Neural cell (in vitro differentiated cells): Measurements from ENCODE around the gene HOXC5. TPM values are rescaled to one million over a fixed set of nuclear protein-coding genes. Genes with fewer than 3 reads are reported as not detected.
A peak's percentile ranks its signal among the peaks of the same experiment; 100 is the strongest.

Experiments
- H2AFZ ChIP-seq: fragments of 200-600, 300-800 bp; sonication (generic), shearing (Covaris generic); 2 replicates; pipeline ENCODE4 v1.6.0; 2014; ENCODE audit warnings: low read depth, mild to moderate bottlenecking, antibody characterized with exemption, low read length, moderate library complexity
- H3F3A ChIP-seq: fragments of 200-600 bp; shearing (Covaris generic); 2 replicates; pipeline ENCODE4 v1.6.1; 2016; ENCODE audit warnings: mild to moderate bottlenecking, moderate library complexity, mixed read lengths, antibody characterized with exemption, low read length; ENCODE audit not compliant: insufficient read depth, poor library complexity, severe bottlenecking
- H3K27ac ChIP-seq: fragments of 200-600, 300-800 bp; sonication (generic), shearing (Covaris generic); 2 replicates; pipeline ENCODE4 v1.5.1; 2014; ENCODE audit warnings: mild to moderate bottlenecking, low read length, moderate library complexity
- H3K27me3 ChIP-seq: fragments of 300-800, 200-600 bp; sonication (generic), shearing (Covaris generic); 2 replicates; pipeline ENCODE4 v1.6.0; 2014; ENCODE audit warnings: mild to moderate bottlenecking, low read depth, low read length, moderate library complexity; ENCODE audit not compliant: insufficient read depth
- H3K36me3 ChIP-seq: fragments of 300-800, 200-600 bp; sonication (generic), shearing (Covaris generic); 2 replicates; pipeline ENCODE4 v1.5.1; 2014; ENCODE audit warnings: mild to moderate bottlenecking, antibody characterized with exemption, low read length, moderate library complexity; ENCODE audit not compliant: insufficient read depth
- H3K4me2 ChIP-seq: fragments of 300-800, 200-600 bp; sonication (generic), shearing (Covaris generic); 2 replicates; pipeline ENCODE4 v1.6.0; 2014; ENCODE audit warnings: mild to moderate bottlenecking, low read length
- H3K4me3 ChIP-seq: fragments of 300-800, 200-600 bp; sonication (generic), shearing (Covaris generic); 2 replicates; pipeline ENCODE4 v1.5.1; 2014; ENCODE audit warnings: mild to moderate bottlenecking, low read length, moderate library complexity
- H3K79me2 ChIP-seq: fragments of 200-600 bp; shearing (Covaris generic); replicated peaks from 2 replicates; pipeline ENCODE4 v1.6.0; 2014; ENCODE audit warnings: mild to moderate bottlenecking, low read length, moderate library complexity; ENCODE audit not compliant: insufficient read depth
- H3K9ac ChIP-seq: fragments of 300-800, 200-600 bp; sonication (generic), shearing (Covaris generic); 2 replicates; pipeline ENCODE4 v1.6.1; 2016; ENCODE audit warnings: mild to moderate bottlenecking, low read length, mixed read lengths
- H3K9me2 ChIP-seq: fragments of 200-600 bp; shearing (Covaris generic); 2 replicates; pipeline ENCODE4 v1.6.1; 2016; ENCODE audit warnings: mild to moderate bottlenecking, low read length, mixed read lengths; ENCODE audit not compliant: insufficient read depth
- H3K9me3 ChIP-seq: fragments of 200-600, 300-800 bp; sonication (generic), shearing (Covaris generic); 2 replicates; pipeline ENCODE4 v1.6.1; 2016; ENCODE audit warnings: mild to moderate bottlenecking, mixed run types, low read length, moderate library complexity, mixed read lengths
- H4K20me1 ChIP-seq: fragments of 200-600 bp; shearing (Covaris generic); 2 replicates; pipeline ENCODE4 v1.6.1; 2016; ENCODE audit warnings: mild to moderate bottlenecking, mixed run types; ENCODE audit not compliant: insufficient read depth
- EP300 ChIP-seq: fragments of 450-650 bp; conservative IDR thresholded peaks from 2 replicates; pipeline ENCODE4 v1.6.1; 2014; ENCODE audit warnings: antibody characterized with exemption, mild to moderate bottlenecking, moderate library complexity; ENCODE audit not compliant: poor library complexity, severe bottlenecking
- EZH2 ChIP-seq: fragments of 200-600, 300-800 bp; shearing (Covaris generic), sonication (generic); IDR thresholded peaks from 2 replicates; pipeline ENCODE4 v1.6.1; 2014; ENCODE audit warnings: antibody characterized with exemption, low read length, borderline replicate concordance, mild to moderate bottlenecking; ENCODE audit not compliant: insufficient read depth, poor library complexity, severe bottlenecking
- MXI1 ChIP-seq: fragments of 450-650 bp; conservative IDR thresholded peaks from 2 replicates; pipeline ENCODE4 v1.6.1; 2014; ENCODE audit warnings: antibody characterized with exemption, mild to moderate bottlenecking; ENCODE audit not compliant: poor library complexity, severe bottlenecking
- POLR2AphosphoS5 ChIP-seq: IDR thresholded peaks from 2 replicates; pipeline ENCODE4 v1.6.1; 2012
- RAD21 ChIP-seq: fragments of 450-650 bp; conservative IDR thresholded peaks from 2 replicates; pipeline ENCODE4 v1.6.1; 2014; ENCODE audit warnings: antibody characterized with exemption, mild to moderate bottlenecking, moderate library complexity
- SMC3 ChIP-seq: fragments of 450-650 bp; conservative IDR thresholded peaks from 2 replicates; pipeline ENCODE4 v1.6.1; 2014; ENCODE audit warnings: antibody characterized with exemption, mild to moderate bottlenecking, moderate library complexity; ENCODE audit not compliant: poor library complexity
- TAF1 ChIP-seq: IDR thresholded peaks from 2 replicates; pipeline ENCODE4 v1.6.1; 2012; ENCODE audit warnings: low read depth
- polyA plus RNA-seq: library from polyadenylated mRNA; depleted of rRNA; stranded (reverse); fragments of >200 nt; gene quantifications from 2 replicates; pipeline ENCODE4 v1.2.3, GENCODE V29; 2014
- TF ChIP-seq, protein P1 (sequence below): fragments of 450-650 bp; IDR thresholded peaks from 2 replicates; pipeline ENCODE4 v1.5.1; 2014; ENCODE audit warnings: antibody characterized with exemption, mild to moderate bottlenecking, moderate library complexity; ENCODE audit not compliant: poor library complexity, severe bottlenecking
- TF ChIP-seq, protein P2 (sequence below): IDR thresholded peaks from 2 replicates; pipeline ENCODE4 v1.6.1; 2012; ENCODE audit warnings: borderline replicate concordance

Gene HOXC5
- polyA plus RNA-seq, 1 donor from 2014 or later: not detected

DNA sequence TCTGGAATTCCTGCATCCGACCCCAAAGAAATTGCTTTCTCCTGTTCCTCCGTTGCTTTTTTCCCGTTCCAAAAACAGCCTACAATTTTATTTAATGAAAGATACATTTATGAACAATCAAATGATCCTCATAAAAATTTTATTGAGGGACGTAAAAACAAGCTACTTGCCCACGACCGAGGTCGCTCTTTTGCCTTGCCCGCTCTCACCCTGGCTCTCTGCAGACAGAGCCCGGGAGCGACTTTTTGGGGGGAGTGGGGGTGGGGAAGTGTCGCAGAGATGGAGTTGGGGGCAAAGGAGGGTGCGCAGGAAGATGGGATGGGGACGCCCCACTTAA is 34.0 kb upstream of the HOXC5 start:
- Histone ChIP-seq H3K79me2 (no peaks in the 10 kb centered on the region), H3K27ac (no peak overlapping the region), H3K9ac (no peak overlapping the region), H3K4me2 (no peak overlapping the region), H3K4me3 (no peak overlapping the region), H3K9me2 (no peaks in the 10 kb centered on the region), H3F3A (no peaks in the 10 kb centered on the region), H4K20me1 (no peaks in the 10 kb centered on the region), H2AFZ (no peak overlapping the region), H3K9me3 (no peaks in the 10 kb centered on the region), H3K27me3 (peaks cover 100% of the 10 kb centered on the region), H3K36me3 (no peaks in the 10 kb centered on the region)
- TF ChIP-seq SMC3 (no peak), MXI1 (no peak), EZH2 (no peak), POLR2AphosphoS5 (no peak), RAD21 (no peak), EP300 (no peak), TAF1 (no peak)
- TF ChIP-seq, protein P1, sequence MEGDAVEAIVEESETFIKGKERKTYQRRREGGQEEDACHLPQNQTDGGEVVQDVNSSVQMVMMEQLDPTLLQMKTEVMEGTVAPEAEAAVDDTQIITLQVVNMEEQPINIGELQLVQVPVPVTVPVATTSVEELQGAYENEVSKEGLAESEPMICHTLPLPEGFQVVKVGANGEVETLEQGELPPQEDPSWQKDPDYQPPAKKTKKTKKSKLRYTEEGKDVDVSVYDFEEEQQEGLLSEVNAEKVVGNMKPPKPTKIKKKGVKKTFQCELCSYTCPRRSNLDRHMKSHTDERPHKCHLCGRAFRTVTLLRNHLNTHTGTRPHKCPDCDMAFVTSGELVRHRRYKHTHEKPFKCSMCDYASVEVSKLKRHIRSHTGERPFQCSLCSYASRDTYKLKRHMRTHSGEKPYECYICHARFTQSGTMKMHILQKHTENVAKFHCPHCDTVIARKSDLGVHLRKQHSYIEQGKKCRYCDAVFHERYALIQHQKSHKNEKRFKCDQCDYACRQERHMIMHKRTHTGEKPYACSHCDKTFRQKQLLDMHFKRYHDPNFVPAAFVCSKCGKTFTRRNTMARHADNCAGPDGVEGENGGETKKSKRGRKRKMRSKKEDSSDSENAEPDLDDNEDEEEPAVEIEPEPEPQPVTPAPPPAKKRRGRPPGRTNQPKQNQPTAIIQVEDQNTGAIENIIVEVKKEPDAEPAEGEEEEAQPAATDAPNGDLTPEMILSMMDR: no peak
- TF ChIP-seq, protein P2, sequence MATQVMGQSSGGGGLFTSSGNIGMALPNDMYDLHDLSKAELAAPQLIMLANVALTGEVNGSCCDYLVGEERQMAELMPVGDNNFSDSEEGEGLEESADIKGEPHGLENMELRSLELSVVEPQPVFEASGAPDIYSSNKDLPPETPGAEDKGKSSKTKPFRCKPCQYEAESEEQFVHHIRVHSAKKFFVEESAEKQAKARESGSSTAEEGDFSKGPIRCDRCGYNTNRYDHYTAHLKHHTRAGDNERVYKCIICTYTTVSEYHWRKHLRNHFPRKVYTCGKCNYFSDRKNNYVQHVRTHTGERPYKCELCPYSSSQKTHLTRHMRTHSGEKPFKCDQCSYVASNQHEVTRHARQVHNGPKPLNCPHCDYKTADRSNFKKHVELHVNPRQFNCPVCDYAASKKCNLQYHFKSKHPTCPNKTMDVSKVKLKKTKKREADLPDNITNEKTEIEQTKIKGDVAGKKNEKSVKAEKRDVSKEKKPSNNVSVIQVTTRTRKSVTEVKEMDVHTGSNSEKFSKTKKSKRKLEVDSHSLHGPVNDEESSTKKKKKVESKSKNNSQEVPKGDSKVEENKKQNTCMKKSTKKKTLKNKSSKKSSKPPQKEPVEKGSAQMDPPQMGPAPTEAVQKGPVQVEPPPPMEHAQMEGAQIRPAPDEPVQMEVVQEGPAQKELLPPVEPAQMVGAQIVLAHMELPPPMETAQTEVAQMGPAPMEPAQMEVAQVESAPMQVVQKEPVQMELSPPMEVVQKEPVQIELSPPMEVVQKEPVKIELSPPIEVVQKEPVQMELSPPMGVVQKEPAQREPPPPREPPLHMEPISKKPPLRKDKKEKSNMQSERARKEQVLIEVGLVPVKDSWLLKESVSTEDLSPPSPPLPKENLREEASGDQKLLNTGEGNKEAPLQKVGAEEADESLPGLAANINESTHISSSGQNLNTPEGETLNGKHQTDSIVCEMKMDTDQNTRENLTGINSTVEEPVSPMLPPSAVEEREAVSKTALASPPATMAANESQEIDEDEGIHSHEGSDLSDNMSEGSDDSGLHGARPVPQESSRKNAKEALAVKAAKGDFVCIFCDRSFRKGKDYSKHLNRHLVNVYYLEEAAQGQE: no peak

DNA sequence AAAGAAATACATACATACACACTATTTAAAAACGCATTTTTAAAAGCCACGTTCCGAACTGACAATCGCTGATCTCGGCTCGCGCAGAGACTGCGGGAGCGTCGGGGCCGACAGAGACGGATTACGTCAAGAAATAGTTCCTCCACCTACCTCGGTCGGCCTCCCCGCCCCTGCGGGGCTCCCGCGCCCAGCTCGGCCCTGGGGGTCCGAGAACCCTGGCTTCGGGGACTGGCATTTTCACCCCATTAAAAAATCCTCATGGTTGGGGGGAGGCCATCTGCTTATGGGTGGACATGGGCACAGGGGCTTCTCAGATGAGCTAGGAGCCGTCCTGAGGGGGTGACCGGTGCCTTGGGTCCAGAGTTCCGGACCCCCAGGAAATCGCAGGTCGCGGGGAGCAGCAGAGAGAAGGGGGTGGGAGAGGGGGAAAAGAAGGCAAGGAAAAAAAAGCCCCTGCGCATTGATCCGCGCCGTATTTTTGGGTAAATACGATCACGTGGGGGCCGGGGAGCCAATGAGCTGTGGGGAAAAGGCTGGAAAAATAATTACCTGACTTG is 33.2 kb upstream of the HOXC5 start:
- Histone ChIP-seq H3K79me2 (no peaks in the 10 kb centered on the region), H4K20me1 (no peaks in the 10 kb centered on the region), H3K27me3 (peaks cover 100% of the 10 kb centered on the region), H3F3A (no peaks in the 10 kb centered on the region), H3K4me3 (no peak overlapping the region), H3K27ac (no peak overlapping the region), H3K9ac (no peak overlapping the region), H2AFZ (no peak overlapping the region), H3K9me2 (no peaks in the 10 kb centered on the region), H3K36me3 (no peaks in the 10 kb centered on the region), H3K9me3 (no peaks in the 10 kb centered on the region), H3K4me2 (no peak overlapping the region)
- TF ChIP-seq POLR2AphosphoS5 (no peak), EZH2 (peak; percentile 82), RAD21 (no peak), TAF1 (no peak)
- TF ChIP-seq, protein P2: no peak
